ENCODE measurements around the gene NOL8. TPM values are rescaled to one million over a fixed set of nuclear protein-coding genes. Genes with fewer than 3 reads are reported as not detected.

NOL8 gene
- total and polyA plus RNA-seq, 2 donors (not counting 1 experiment from before 2014, with no cell fraction given) = 19.9 to 91.0 TPM

GRCh38 chr9:92342825-92343488, 17.8 kb upstream of the NOL8 start:
- ATAC-seq (ENCODE audit: low read depth) = no peak
- no peaks in the 10 kb centered on the region for H3K4me1 Mint-ChIP-seq
- POLR2A ChIA-PET = no interaction called here

More at GRCh38 chr9:92342825-92343488, 17.8 kb upstream of the NOL8 start:
- H4K20me1 ChIP-seq (ENCODE audit: control insufficient read depth, insufficient read depth, low read length, poor library complexity, severe bottlenecking) = no peaks in the 10 kb centered on the region
- intact Hi-C loops (cut with micrococcal nuclease) = no loop called here
- H3K4me1 ChIP-seq (ENCODE audit: control insufficient read depth in 2 of 2, insufficient read depth in 2 of 2, low read length in 2 of 2) = no peaks in the 10 kb centered on the region
- H3K36me3 ChIP-seq (replicated peaks in 1 of 2; ENCODE audit: control extremely low read depth in 1 of 2, control insufficient read depth in 1 of 2, extremely low read depth in 1 of 2, insufficient read depth in 2 of 2, low read length in 1 of 2) = peaks cover 8 to 14% of the 10 kb centered on the region in 2 experiments
- WGBS (ENCODE audit: insufficient coverage) = no CpG with 5 or more reads among the region's 1 CpG
- TF ChIP-seq EZH2 (IDR thresholded peaks at IDR 0.05; ENCODE audit: borderline replicate concordance, insufficient read depth, low read depth, low read length, poor library complexity, severe bottlenecking) (no peak), CTCF (IDR thresholded peaks at IDR 0.05) (no peak)
- Mint-ChIP-seq H3K9me3 (ENCODE audit: insufficient read depth) (no peaks in the 10 kb centered on the region), H3K27me3 (no peaks in the 10 kb centered on the region), H3K27ac (no peak overlapping the region), H3K4me3 (no peak overlapping the region)
- no peak overlapping the region for H3K27ac ChIP-seq (ENCODE audit: low read length in 2 of 2)
- H3K27me3 ChIP-seq (replicated peaks in 1 of 4; ENCODE audit: control extremely low read depth in 1 of 4, control insufficient read depth in 3 of 4, insufficient read depth in 4 of 4, low read length in 3 of 4) = no peaks in the 10 kb centered on the region
- no peak overlapping the region for H3K4me2 ChIP-seq (replicated peaks; ENCODE audit: low read depth, low read length, poor library complexity, severe bottlenecking)
- H3K9ac ChIP-seq (ENCODE audit: low read length) = no peak overlapping the region
- H3K4me3 ChIP-seq (ENCODE audit: control extremely low read depth in 1 of 5, extremely low read depth in 1 of 5, insufficient read depth in 1 of 5, low read depth in 2 of 5, low read length in 4 of 5) = no peak overlapping the region
- DNase-seq = no peak
- H3K9me3 ChIP-seq (ENCODE audit: control extremely low read depth in 1 of 3, control insufficient read depth in 2 of 3, insufficient read depth in 1 of 3, low read length in 2 of 3) = peaks cover 0 to 6% (median 0%) of the 10 kb centered on the region in 3 donors
- no peak overlapping the region for H2AFZ ChIP-seq (ENCODE audit: insufficient read depth, low read depth, low read length, poor library complexity, severe bottlenecking)
- CTCF ChIA-PET = interaction anchor here (1.3 kb wide), 1 partner anchor 9 kb away, joined by 3 read pairs; no protein-coding TSS in a partner anchor
- no peaks in the 10 kb centered on the region for H3K79me2 ChIP-seq (ENCODE audit: control insufficient read depth, insufficient read depth, low read length)
